H1 (cell line): ENCODE data around the gene NPY5R. TPM values are rescaled to one million over a fixed set of nuclear protein-coding genes. Genes with fewer than 3 reads are reported as not detected.

Source experiments
- CTCF ChIA-PET: fragments of 300-600 bp; sonication (Branson Sonifier 250); formaldehyde crosslinking; loops from one replicate; lab custom pipeline; 2021; ENCODE audit not compliant: partially characterized antibody; lab: Charles Lee
- POLR2A ChIA-PET: fragments of 300-600 bp; sonication (Branson Sonifier 250); formaldehyde crosslinking; loops from one replicate; lab custom pipeline; 2021; ENCODE audit warnings: inconsistent platforms; ENCODE audit not compliant: partially characterized antibody; lab: Charles Lee
- DNase-seq, 2 experiments: peaks; one replicate each; pipeline versions ENCODE4 v3.0.0 to v3.0.0-alpha.2; 2010 to 2022; ENCODE audit warnings: low spot score in 2 of 2, low read depth in 1 of 2, mixed read lengths in 1 of 2
- FAIRE-seq: peaks from 2 replicates; lab custom pipeline; 2011; peaks lifted over from hg19 to GRCh38; lab: Jason Lieb, UNC
- H2AFZ ChIP-seq: 2 replicates; pipeline ENCODE4 v1.8.1; 2012; ENCODE audit warnings: low read length, inconsistent platforms
- H2AK5ac ChIP-seq: 2 replicates; pipeline ENCODE4 v1.6.1; 2013; ENCODE audit warnings: low read depth, low read length
- H2BK120ac ChIP-seq: replicated peaks from 2 replicates; pipeline ENCODE3; 2013; ENCODE audit warnings: low read depth, low read length, inconsistent platforms
- H2BK12ac ChIP-seq: 2 replicates; pipeline ENCODE4 v1.6.1; 2013; ENCODE audit warnings: low read depth, low read length
- H2BK15ac ChIP-seq: 2 replicates; pipeline ENCODE4 v1.6.1; 2013; ENCODE audit warnings: low read length
- H2BK20ac ChIP-seq: 2 replicates; pipeline ENCODE4 v1.6.1; 2013; ENCODE audit warnings: low read length
- H2BK5ac ChIP-seq: 2 replicates; pipeline ENCODE4 v1.6.1; 2013; ENCODE audit warnings: low read depth, low read length
- H3K14ac ChIP-seq: 2 replicates; pipeline ENCODE4 v1.6.1; 2013; ENCODE audit warnings: inconsistent platforms; ENCODE audit not compliant: insufficient read length
- H3K18ac ChIP-seq: 2 replicates; pipeline ENCODE4 v1.6.1; 2013; ENCODE audit warnings: low read length; ENCODE audit errors: extremely low read depth
- H3K23ac ChIP-seq: 2 replicates; pipeline ENCODE4 v1.6.1; 2013; ENCODE audit warnings: inconsistent platforms; ENCODE audit not compliant: insufficient read length
- H3K23me2 ChIP-seq: 2 replicates; pipeline ENCODE4 v1.6.1; 2013; ENCODE audit warnings: low read depth, low read length
- H3K27ac ChIP-seq: 2 replicates; pipeline ENCODE4 v1.6.1; 2011; ENCODE audit warnings: low read depth, low read length, inconsistent platforms
- H3K27me3 ChIP-seq, 4 experiments: replicated peaks in 1 of 4; 1 replicate in 1 of 4; 2 replicates in 3 of 4; pipeline versions ENCODE4 v1.6.1 to v1.8.1; 2011 to 2013; ENCODE audit warnings: low read length in 3 of 4, mild to moderate bottlenecking in 3 of 4, inconsistent platforms in 2 of 4, mixed read lengths in 2 of 4, moderate library complexity in 1 of 4; ENCODE audit not compliant: control insufficient read depth in 3 of 4, insufficient read depth in 3 of 4; ENCODE audit errors: extremely low read depth in 1 of 4
- H3K36me3 ChIP-seq, 4 experiments: 2 replicates each; pipeline versions ENCODE4 v1.6.1 to v1.8.1; 2011 to 2013; ENCODE audit warnings: mild to moderate bottlenecking in 4 of 4, low read length in 3 of 4, moderate library complexity in 2 of 4, control low read depth in 1 of 4, inconsistent platforms in 1 of 4; ENCODE audit not compliant: insufficient read depth in 4 of 4, control insufficient read depth in 2 of 4
- H3K4ac ChIP-seq: replicated peaks from 2 replicates; pipeline ENCODE3; 2013; ENCODE audit warnings: low read length, low read depth, mixed read lengths, inconsistent platforms; ENCODE audit not compliant: insufficient read length
- H3K4me1 ChIP-seq, 4 experiments: replicated peaks in 1 of 4; 1 replicate in 1 of 4; 2 replicates in 3 of 4; pipeline versions ENCODE4 v1.6.1 to v1.8.1; 2011 to 2013; ENCODE audit warnings: low read length in 3 of 4, inconsistent platforms in 2 of 4, mixed read lengths in 1 of 4; ENCODE audit not compliant: insufficient read depth in 4 of 4, control insufficient read depth in 3 of 4
- H3K4me2 ChIP-seq, 2 experiments: 2 replicates each; pipeline versions ENCODE4 v1.6.1 to v1.8.1; 2011 to 2013; ENCODE audit warnings: low read depth in 2 of 2, low read length in 2 of 2, control low read depth in 1 of 2, inconsistent platforms in 1 of 2, mild to moderate bottlenecking in 1 of 2; ENCODE audit not compliant: insufficient read depth in 1 of 2
- H3K4me3 ChIP-seq, 4 experiments: fragments of 200-600, 300-600 bp in 1 of 4; sonication (generic), shearing (Covaris generic), sonication (Bioruptor Twin) in 1 of 4; 2 replicates each; pipeline versions ENCODE4 v1.5.1 to v1.8.1; 2011 to 2016; ENCODE audit warnings: low read length in 4 of 4, low read depth in 3 of 4, control low read depth in 2 of 4, inconsistent platforms in 2 of 4, mild to moderate bottlenecking in 2 of 4, mixed read lengths in 1 of 4, moderate library complexity in 1 of 4; ENCODE audit not compliant: insufficient read depth in 2 of 4; ENCODE audit errors: extremely low read depth in 1 of 4
- H3K56ac ChIP-seq: replicated peaks from 2 replicates; pipeline ENCODE3; 2013; ENCODE audit warnings: low read depth, mild to moderate bottlenecking, mixed read lengths, low read length, inconsistent platforms; ENCODE audit not compliant: insufficient read length
- H3K79me1 ChIP-seq: 2 replicates; pipeline ENCODE4 v1.6.1; 2013; ENCODE audit warnings: low read depth, low read length, control low read depth
- H3K79me2 ChIP-seq, 2 experiments: 2 replicates each; pipeline versions ENCODE4 v1.6.1 to v1.8.1; 2012 to 2013; ENCODE audit warnings: low read length in 2 of 2, mild to moderate bottlenecking in 2 of 2, inconsistent platforms in 1 of 2; ENCODE audit not compliant: insufficient read depth in 2 of 2, control insufficient read depth in 1 of 2
- H3K9ac ChIP-seq, 4 experiments: replicated peaks in 1 of 4; 1 replicate in 1 of 4; 2 replicates in 3 of 4; pipeline versions ENCODE4 v1.6.1 to v1.8.1; 2011 to 2013; ENCODE audit warnings: low read depth in 3 of 4, low read length in 3 of 4, control low read depth in 2 of 4, mild to moderate bottlenecking in 2 of 4, moderate library complexity in 2 of 4, inconsistent platforms in 1 of 4; ENCODE audit errors: extremely low read depth in 1 of 4
- H3K9me3 ChIP-seq, 2 experiments: 2 replicates each; pipeline versions ENCODE4 v1.6.1 to v1.8.1; 2012 to 2013; ENCODE audit warnings: mild to moderate bottlenecking in 2 of 2, moderate library complexity in 2 of 2, control low read depth in 1 of 2, inconsistent platforms in 1 of 2, low read depth in 1 of 2, low read length in 1 of 2, mixed read lengths in 1 of 2; ENCODE audit not compliant: insufficient read depth in 2 of 2
- H4K20me1 ChIP-seq, 2 experiments: replicated peaks in 1 of 2; 2 replicates each; pipeline versions ENCODE3 to v1.8.1; 2011 to 2013; ENCODE audit warnings: inconsistent platforms in 2 of 2, low read length in 2 of 2, mild to moderate bottlenecking in 1 of 2; ENCODE audit not compliant: insufficient read depth in 2 of 2, control insufficient read depth in 1 of 2
- H4K5ac ChIP-seq: 2 replicates; pipeline ENCODE4 v1.6.1; 2013; ENCODE audit warnings: low read length, low read depth, mixed read lengths, inconsistent platforms; ENCODE audit not compliant: insufficient read length
- H4K8ac ChIP-seq: 2 replicates; pipeline ENCODE4 v1.8.0; 2013; ENCODE audit warnings: mild to moderate bottlenecking, moderate library complexity, low read length, inconsistent platforms; ENCODE audit not compliant: insufficient read depth; ENCODE audit errors: extremely low read depth
- H4K91ac ChIP-seq: replicated peaks from 2 replicates; pipeline ENCODE3; 2013; ENCODE audit warnings: low read length, mixed read lengths, inconsistent platforms; ENCODE audit not compliant: insufficient read length
- EZH2 ChIP-seq: fragments of 200-600 bp; sonication (generic); IDR thresholded peaks from 2 replicates; pipeline ENCODE4 v1.7.1; 2012; ENCODE audit warnings: low read depth, mild to moderate bottlenecking, moderate library complexity, low read length, inconsistent platforms; ENCODE audit not compliant: severe bottlenecking
- GTF2F1 ChIP-seq: IDR thresholded peaks from 2 replicates; pipeline ENCODE4 v1.6.1; 2012; ENCODE audit warnings: low read depth, low read length, improper control_type of control experiment, borderline replicate concordance
- NANOG ChIP-seq: IDR thresholded peaks from 2 replicates; pipeline ENCODE4 v1.6.1; 2011; ENCODE audit warnings: low read length, low read depth, mild to moderate bottlenecking, inconsistent platforms; ENCODE audit not compliant: insufficient read depth, poor library complexity, severe bottlenecking
- POLR2AphosphoS5 ChIP-seq: IDR thresholded peaks from 2 replicates; pipeline ENCODE4 v1.6.1; 2011; ENCODE audit warnings: low read depth, low read length
- RBBP5 ChIP-seq: IDR thresholded peaks from 2 replicates; pipeline ENCODE4 v1.7.1; 2012; ENCODE audit warnings: low read depth, mild to moderate bottlenecking, inconsistent platforms, low read length, moderate library complexity, borderline replicate concordance
- SP1 ChIP-seq: IDR thresholded peaks from 2 replicates; pipeline ENCODE4 v1.6.1; 2011; ENCODE audit warnings: low read depth, low read length
- SUZ12 ChIP-seq: fragments of 200-600 bp; sonication (generic); IDR thresholded peaks from 2 replicates; pipeline ENCODE4 v1.6.1; 2012; ENCODE audit warnings: mild to moderate bottlenecking, inconsistent platforms, low read length, moderate library complexity, mixed read lengths
- WGBS, 2 experiments: shearing (Covaris generic) in 1 of 2; methylation state at CpG; one replicate each; pipeline versions ENCODE4 v1.1.6 to v1.1.7; 2013 to 2015; ENCODE audit warnings: low lambda C conversion rate in 2 of 2, mixed read lengths in 2 of 2, inconsistent platforms in 1 of 2, low coverage in 1 of 2, missing lambda C conversion rate in 1 of 2; ENCODE audit not compliant: insufficient replicate concordance in 2 of 2, insufficient coverage in 1 of 2, insufficient read length in 1 of 2; ENCODE audit errors: extremely low coverage in 1 of 2, missing lambda C conversion rate in 1 of 2; 5-methylcytosine and 5-hydroxymethylcytosine counted together
- polyA plus RNA-seq, 7 experiments: library from polyadenylated mRNA; depleted of rRNA in 3 of 7; stranded (reverse) in 5 of 7; unstranded in 2 of 7; fragments of >200 nt in 5 of 7; fragments of 200-250 nt in 2 of 7; gene quantifications; 1 replicate in 5 of 7; 2 replicates in 1 of 7; 4 replicates in 1 of 7; pipeline versions ENCODE4 v1.2.1 to v1.2.3, GENCODE V29; 2011 to 2013; ENCODE audit warnings: missing spikeins in 2 of 7, mixed read lengths in 2 of 7
- total RNA-seq: library from RNA; stranded (reverse); fragmentation: NEBNext Ultra II Directional; extraction: Animal tissue kit (Norgen Biotek cat#: 25700); gene quantifications from 2 replicates; pipeline ENCODE4 v1.2.1, GENCODE V29; 2021

NPY5R gene
- total and polyA plus RNA-seq, 2 of the 8 experiments (the other 6 are each of a cell fraction or from before 2014, with no cell fraction given): 1.5 to 1.9 TPM

DNA sequence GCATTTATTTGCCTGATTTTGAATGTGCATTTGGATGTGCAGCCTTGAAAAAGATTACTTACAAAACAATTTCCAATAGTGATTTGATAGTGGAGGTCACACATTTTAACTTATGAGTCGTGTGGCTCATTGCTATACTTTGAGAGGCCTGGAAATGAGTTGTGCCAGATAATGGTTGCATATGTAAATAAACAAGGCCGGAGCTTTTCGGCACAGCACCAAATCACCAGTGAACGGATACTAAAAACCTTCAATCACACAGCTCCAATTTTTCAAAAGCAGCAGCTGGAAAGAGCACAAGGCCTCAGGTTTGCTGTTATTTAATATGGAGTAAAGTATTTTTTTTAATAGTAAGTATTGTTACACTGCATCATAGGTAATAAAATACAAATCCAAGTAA lies 57.2 kb downstream of the NPY5R start:
- H4K8ac ChIP-seq: no peak overlapping the region
- H4K91ac ChIP-seq: no peak overlapping the region
- FAIRE-seq (no peak), DNase-seq (no peak)
- no peak overlapping the region for H2BK12ac ChIP-seq
- no peaks in the 10 kb centered on the region for H4K20me1 ChIP-seq
- no peaks in the 10 kb centered on the region for H3K79me2 ChIP-seq
- H3K4me3 ChIP-seq: no peak overlapping the region
- no peaks in the 10 kb centered on the region for H3K36me3 ChIP-seq
- no peak overlapping the region for H2BK120ac ChIP-seq
- H2BK5ac ChIP-seq: no peak overlapping the region
- no peak overlapping the region for H3K4me2 ChIP-seq
- no peak overlapping the region for H3K23ac ChIP-seq
- H2BK20ac ChIP-seq: no peak overlapping the region
- H3K9me3 ChIP-seq: no peaks in the 10 kb centered on the region
- H3K27ac ChIP-seq: no peak overlapping the region
- H3K18ac ChIP-seq: no peak overlapping the region
- POLR2A ChIA-PET: no interaction called here
- CTCF ChIA-PET: no interaction called here
- no peak overlapping the region for H2BK15ac ChIP-seq
- H3K4me1 ChIP-seq: peaks cover 0 to 4% (median 2%) of the 10 kb centered on the region in 4 experiments; a peak in 3 of 7 replicates
- H2AK5ac ChIP-seq: no peak overlapping the region
- H4K5ac ChIP-seq: no peak overlapping the region
- H3K56ac ChIP-seq: no peak overlapping the region
- H3K9ac ChIP-seq: no peak overlapping the region
- H3K27me3 ChIP-seq: no peaks in the 10 kb centered on the region
- H3K4ac ChIP-seq: no peak overlapping the region
- WGBS, 2 experiments: 92% methylated on average over 4 of the region's 4 CpGs; no CpG with 5 or more reads in 1 of the 2 experiments
- no peak overlapping the region for H3K14ac ChIP-seq
- no peaks in the 10 kb centered on the region for H3K23me2 ChIP-seq
- H3K79me1 ChIP-seq: no peaks in the 10 kb centered on the region
- no peak overlapping the region for H2AFZ ChIP-seq
- TF ChIP-seq SUZ12 (no peak), GTF2F1 (no peak), NANOG (no peak), POLR2AphosphoS5 (no peak), SP1 (no peak), EZH2 (no peak), RBBP5 (no peak)
